Heart right ventricle (tissue), 16 donors: ENCODE data around the gene JMJD4. TPM values are rescaled to one million over a fixed set of nuclear protein-coding genes. Genes with fewer than 3 reads are reported as not detected.
A peak's percentile ranks its signal among the peaks of the same experiment; 100 is the strongest.

Source experiments
- ATAC-seq, 8 donors: fragments of 200-7000 bp; cut with Tn5 transposase; one replicate each; pipeline ENCODE4 v1.9.1; 2020; ENCODE audit warnings: mild to moderate bottlenecking in 8 of 8, moderate library complexity in 8 of 8, moderate number of reproducible peaks in 1 of 8
- DNase-seq, 2 donors: peaks; one replicate each; pipeline ENCODE4 v3.0.0-alpha.2; 2020
- H3K27ac ChIP-seq, 10 donors: fragments of 200-600 bp; sonication (generic) in 2 of 10; one replicate each; pipeline versions ENCODE4 v1.5.0 to v1.8.0; 2020 to 2022; ENCODE audit warnings: mild to moderate bottlenecking in 3 of 10
- H3K27me3 ChIP-seq, 7 donors: fragments of 200-600 bp; one replicate each; pipeline ENCODE4 v1.8.0; 2021 to 2022; ENCODE audit warnings: mild to moderate bottlenecking in 2 of 7
- H3K36me3 ChIP-seq, 9 donors: fragments of 200-600 bp; sonication (generic) in 1 of 9; one replicate each; pipeline versions ENCODE4 v1.5.0 to v1.8.0; 2020 to 2022; ENCODE audit warnings: mild to moderate bottlenecking in 2 of 9
- H3K4me1 ChIP-seq, 9 donors: fragments of 200-600 bp; sonication (generic) in 1 of 9; one replicate each; pipeline versions ENCODE4 v1.5.0 to v1.8.0; 2020 to 2022; ENCODE audit warnings: mild to moderate bottlenecking in 4 of 9
- H3K4me3 ChIP-seq, 10 donors: fragments of 200-600 bp; sonication (generic) in 2 of 10; one replicate each; pipeline versions ENCODE4 v1.5.0 to v1.8.0; 2020 to 2022; ENCODE audit warnings: mild to moderate bottlenecking in 7 of 10, moderate library complexity in 2 of 10
- H3K9me3 ChIP-seq, 11 donors: fragments of 200-600 bp in 10 of 11; sonication (generic) in 2 of 11; one replicate each; pipeline versions ENCODE4 v1.5.0 to v1.8.0; 2013 to 2022; ENCODE audit warnings: mild to moderate bottlenecking in 2 of 11, control low read depth in 1 of 11, moderate library complexity in 1 of 11
- CTCF ChIP-seq, 9 donors: fragments of 200-600 bp; sonication (generic) in 2 of 9; IDR thresholded peaks; one replicate each; pipeline versions ENCODE4 v1.5.0 to v1.8.0; 2021 to 2022; ENCODE audit warnings: antibody characterized with exemption in 9 of 9, mild to moderate bottlenecking in 5 of 9, moderate library complexity in 1 of 9
- WGBS, 2 donors: extraction: QIAGEN DNeasy Blood & Tissue Kit; methylation state at CpG; one replicate each; pipeline ENCODE4 v1.1.7; 2013; ENCODE audit warnings: inconsistent platforms in 1 of 2; 5-methylcytosine and 5-hydroxymethylcytosine counted together
- intact Hi-C, 10 donors: fragments of 100-400 bp; cut with DNase I; formaldehyde crosslinking; loops; one replicate each; pipeline versions ENCODE4 v1.11.1 to v1.14.2; 2022
- polyA plus RNA-seq, 2 donors: library from polyadenylated mRNA; stranded (reverse); fragments of 200-250 nt; gene quantifications; one replicate each; pipeline ENCODE4 v1.2.3, GENCODE V29; 2013
- total RNA-seq, 10 donors: library from RNA; stranded (reverse); fragmentation: NEBNext Ultra II Directional in 3 of 10; extraction: Animal tissue kit (Norgen Biotek cat#: 25700) in 3 of 10; gene quantifications; one replicate each; pipeline versions ENCODE4 v1.2.1 to v1.2.4, GENCODE V29; 2021 to 2023
- donor health status: Arrhythmogenic right ventricular cardiomyopathy.
- donor health status: ischemic (EF 13 %, LVEDD 7.1; RV severe dilation, severe dysfunction).
- donor health status: healthy with polysubstance abuse.
- donor health status: DM: no; HTN: yes; CAD: no.
- donor health status: DM: no; HTN: no; CAD: no.
- donor health status: ischemic (EF 25% LVEDD 6.9; RV normal size, moderate dysfunction).
- donor health status: ischemic (EF 25% LVEDD 5.7; RV mildly dilated, moderate dysfunction).
- donor health status: healthy.
- donor health status: DM: yes; HTN: yes; CAD: no.
- donor health status: Ischemic cardiomyopathy.
- donor health status: ischemic (EF 35%, LVEDD 5.7; RV mildly dilated, moderate dysfunction).
- donor health status: nonischemic (EF 11% LVEDD 7.7; RV severe dilation, severe dysfunction).
- donor health status: DM: yes; HTN: yes; CAD: no.
- donor health status: PGD.
- donor health status: ischemic (EF 29% LVEDD 5.4; RV normal size, mild dysfunction).
- donor health status: nonischemic (EF 23%, LVEDD 6.1; RV moderate dilation, normal function).

The JMJD4 gene
- total and polyA plus RNA-seq, 12 donors = 7.6 to 13.4 (median 10.6) TPM

DNA sequence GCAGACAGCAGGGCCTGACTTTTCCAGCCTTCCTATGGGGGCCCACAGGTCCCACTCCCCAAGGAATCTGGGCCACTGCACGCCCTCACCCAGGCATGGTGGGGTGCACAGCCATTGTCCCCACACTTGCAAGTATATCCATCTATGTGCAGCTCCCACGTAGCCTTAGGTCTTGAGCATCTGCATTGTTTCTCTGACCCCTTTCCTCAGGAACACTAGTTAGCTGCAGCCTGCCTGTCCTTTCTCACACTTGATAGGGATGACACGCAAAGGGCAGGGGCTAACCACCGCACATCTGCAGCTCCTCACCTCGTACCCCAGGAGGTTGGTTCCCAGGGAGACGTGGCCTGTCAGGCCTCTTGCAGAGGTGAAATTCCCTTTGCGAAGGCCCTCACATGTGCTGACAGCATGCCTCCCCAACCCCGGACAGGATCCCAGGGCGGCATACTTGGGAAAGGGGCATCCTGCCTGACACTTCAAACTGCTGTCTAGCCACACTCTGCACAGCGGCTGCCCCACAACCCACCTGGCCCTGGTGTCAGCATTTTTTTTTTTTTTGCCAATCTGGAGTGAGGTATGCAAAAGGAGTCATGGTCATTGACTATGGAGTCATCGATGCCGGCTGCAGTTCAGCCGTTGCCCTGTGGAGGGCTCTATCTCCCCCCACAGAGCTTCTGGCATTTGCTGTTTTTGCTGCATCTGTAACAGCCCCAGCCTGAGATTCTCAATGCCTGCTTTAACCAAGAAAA, 5.0 kb downstream of the JMJD4 start:
- Histone ChIP-seq H3K4me3 (peak overlapping the region in 2 of 10 donors; percentile 64 to 73), H3K27ac (peak overlapping the region in 6 of 10 donors; percentile 22 to 87 (median 81)), H3K9me3 (no peaks in the 10 kb centered on the region), H3K27me3 (peaks cover 0 to 9% (median 0%) of the 10 kb centered on the region in 7 donors), H3K36me3 (peaks cover 0 to 32% (median 10%) of the 10 kb centered on the region in 9 donors), H3K4me1 (peaks cover 14 to 52% (median 37%) of the 10 kb centered on the region in 9 donors)
- ATAC-seq (peak in 4 of 8 donors; percentile 10 to 28 (median 24)), DNase-seq (no peak)
- WGBS, 2 donors = 25 to 35% methylated on average over 13 of the region's 13 CpGs
- TF ChIP-seq CTCF (IDR thresholded peaks at IDR 0.05) = peak; percentile 54 to 80 (median 70)
- intact Hi-C loops = loop anchor here in 6 of 10 donors (2.0 to 10.0 kb wide), 4 partner anchors 29 to 248 kb away; partner anchors contain the start of gene ZNF678 (in 4 of the 6)

- peak in 6 of 8 donors; percentile 0 to 31 (median 8) for ATAC-seq
- 41 to 46% methylated on average over 5 of the region's 5 CpGs for WGBS, 2 donors
- Histone ChIP-seq H3K36me3 (peaks cover 0 to 32% (median 10%) of the 10 kb centered on the region in 9 donors), H3K9me3 (no peaks in the 10 kb centered on the region), H3K4me1 (peaks cover 12 to 51% (median 35%) of the 10 kb centered on the region in 9 donors), H3K4me3 (peak overlapping the region in 9 of 10 donors; percentile 46 to 79 (median 63)), H3K27ac (peak overlapping the region; percentile 56 to 87 (median 78)), H3K27me3 (peaks cover 0 to 9% (median 0%) of the 10 kb centered on the region in 7 donors)
- no peak for TF ChIP-seq CTCF (IDR thresholded peaks at IDR 0.05)
- DNase-seq = no peak
- intact Hi-C loops = loop anchor here in 2 of 10 donors (5.0 to 10.0 kb wide), 2 partner anchors 165 to 247 kb away; partner anchors contain the start of gene ZNF678 (in 1 of the 2)
These were observed 5.8 kb downstream of the JMJD4 start for GRCh38 chr1:227729144-227729880.

- no peak for TF ChIP-seq CTCF (IDR thresholded peaks at IDR 0.05)
- intact Hi-C loops = loop anchor here in 2 of 10 donors (5.0 to 10.0 kb wide), 2 partner anchors 164 to 247 kb away; partner anchors contain the start of gene ZNF678 (in 1 of the 2)
- peak overlapping the region; percentile 36 to 79 (median 62) for H3K4me3 ChIP-seq
- 1% methylated on average over 11 of the region's 11 CpGs for WGBS, 2 donors
- no peaks in the 10 kb centered on the region for H3K9me3 ChIP-seq
- H3K36me3 ChIP-seq = peaks cover 0 to 31% (median 10%) of the 10 kb centered on the region in 9 donors
- peaks cover 10 to 46% (median 30%) of the 10 kb centered on the region in 9 donors for H3K4me1 ChIP-seq
- H3K27ac ChIP-seq = peak overlapping the region; percentile 56 to 87 (median 78)
- peaks cover 0 to 9% (median 0%) of the 10 kb centered on the region in 7 donors for H3K27me3 ChIP-seq
- ATAC-seq (peak; percentile 6 to 36 (median 22)), DNase-seq (no peak)
These were observed 6.3 kb downstream of the JMJD4 start for GRCh38 chr1:227728892-227729143.
